Breast epithelium (tissue), 4 donors: ENCODE data around the gene LYSMD2. TPM values are rescaled to one million over a fixed set of nuclear protein-coding genes. Genes with fewer than 3 reads are reported as not detected.

ENCODE experiments used
- DNase-seq, 2 donors: peaks; one replicate each; pipeline ENCODE4 v3.0.0-alpha.2; 2019; ENCODE audit warnings: low spot score in 2 of 2
- H3K27ac ChIP-seq, 2 donors: fragments of 200-600 bp; sonication (generic) in 1 of 2; one replicate each; pipeline ENCODE4 v1.5.1; 2016 to 2019; ENCODE audit warnings: mild to moderate bottlenecking in 1 of 2
- H3K27me3 ChIP-seq, 2 donors: fragments of 200-600 bp; sonication (generic) in 1 of 2; one replicate each; pipeline versions ENCODE4 v1.5.1 to v1.6.0; 2017 to 2019; ENCODE audit warnings: control low read depth in 1 of 2, mild to moderate bottlenecking in 1 of 2
- H3K36me3 ChIP-seq: fragments of 200-600 bp; one replicate; pipeline ENCODE4 v1.5.1; 2019
- H3K4me1 ChIP-seq, 2 donors: fragments of 200-600 bp; sonication (generic); one replicate each; pipeline ENCODE4 v1.5.1; 2016 to 2019; ENCODE audit warnings: control low read depth in 1 of 2
- H3K4me3 ChIP-seq, 3 donors: fragments of 200-600 bp; sonication (generic); 1 replicate in 2 of 3; 2 replicates in 1 of 3; pipeline ENCODE4 v1.5.1; 2016 to 2019; ENCODE audit warnings: mild to moderate bottlenecking in 3 of 3, moderate library complexity in 2 of 3
- H3K9me3 ChIP-seq, 2 donors: fragments of 200-600 bp; sonication (generic) in 1 of 2; one replicate each; pipeline ENCODE4 v1.5.1; 2016 to 2019; ENCODE audit warnings: control low read depth in 1 of 2
- CTCF ChIP-seq, 3 donors: fragments of 450-650 bp; IDR thresholded peaks; one replicate each; pipeline ENCODE4 v1.5.1; 2016 to 2017; ENCODE audit warnings: antibody characterized with exemption in 3 of 3, mild to moderate bottlenecking in 3 of 3, moderate library complexity in 3 of 3
- POLR2A ChIP-seq: fragments of 450-650 bp; IDR thresholded peaks from one replicate; pipeline ENCODE4 v1.6.1; 2016; ENCODE audit warnings: antibody characterized with exemption, mild to moderate bottlenecking, moderate library complexity
- POLR2AphosphoS5 ChIP-seq, 3 donors: sonication (generic); formaldehyde crosslinking; IDR thresholded peaks; one replicate each; pipeline ENCODE4 v1.6.1; 2017; ENCODE audit warnings: antibody characterized with exemption in 3 of 3
- intact Hi-C: fragments of 100-400 bp; cut with DNase I; formaldehyde crosslinking; loops from one replicate; pipeline ENCODE4 v1.15.1; 2023; ENCODE audit warnings: low total_unique reads
- total RNA-seq, 3 donors: library from RNA; depleted of rRNA; stranded (reverse); fragments of >200 nt; gene quantifications; one replicate each; pipeline ENCODE4 v1.1.0, GENCODE V29; 2016

The LYSMD2 gene
- total RNA-seq, 3 donors from 2014 or later: 5.0 to 18.7 (median 15.8) TPM

DNA sequence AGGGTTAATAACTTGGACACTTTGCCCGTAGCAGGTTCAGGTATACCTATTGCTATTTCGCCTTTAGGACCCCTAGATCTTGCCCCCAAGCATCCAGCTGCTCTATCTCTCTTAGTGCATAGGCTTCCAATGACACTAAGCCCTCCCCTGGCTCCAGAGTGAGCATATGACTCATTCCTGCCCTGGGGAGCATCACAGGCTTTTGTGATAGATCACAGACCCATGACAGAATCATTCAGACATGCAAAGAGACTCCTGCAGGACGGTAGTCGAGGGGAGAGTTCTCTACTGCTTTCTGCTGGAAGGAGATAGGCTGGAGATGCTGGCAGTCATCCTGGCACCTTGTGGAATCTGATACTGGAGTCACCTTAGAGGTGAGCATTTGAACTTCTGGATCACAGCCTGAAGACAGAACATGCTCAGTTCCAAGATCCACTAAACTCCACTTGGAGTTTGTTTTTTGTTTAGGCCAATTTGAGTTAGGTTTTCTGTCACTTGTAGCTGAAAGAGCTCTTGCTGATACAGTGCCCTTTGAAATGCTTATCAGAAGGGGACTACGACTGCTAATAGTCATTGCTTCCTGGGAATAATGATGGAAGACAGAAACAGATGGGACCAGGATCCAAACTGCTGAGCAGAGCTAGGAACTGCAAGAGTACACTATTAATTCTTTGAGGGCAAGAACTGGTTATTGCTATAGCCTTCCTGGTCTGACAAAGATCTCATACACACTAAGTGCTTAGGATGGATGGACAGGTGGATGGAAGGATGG lies 11.0 kb downstream of the LYSMD2 start:
- Histone ChIP-seq H3K4me3 (no peak overlapping the region), H3K27ac (peak overlapping the region in 1 of 2 donors; percentile 14), H3K36me3 (no peaks in the 10 kb centered on the region), H3K27me3 (no peaks in the 10 kb centered on the region), H3K9me3 (no peaks in the 10 kb centered on the region), H3K4me1 (no peaks in the 10 kb centered on the region)
- intact Hi-C loops: no loop called here
- TF ChIP-seq POLR2AphosphoS5 (IDR thresholded peaks at IDR 0.05) (peak in 1 of 3 donors; percentile 30), POLR2A (no peak)
- no peak for DNase-seq

DNA sequence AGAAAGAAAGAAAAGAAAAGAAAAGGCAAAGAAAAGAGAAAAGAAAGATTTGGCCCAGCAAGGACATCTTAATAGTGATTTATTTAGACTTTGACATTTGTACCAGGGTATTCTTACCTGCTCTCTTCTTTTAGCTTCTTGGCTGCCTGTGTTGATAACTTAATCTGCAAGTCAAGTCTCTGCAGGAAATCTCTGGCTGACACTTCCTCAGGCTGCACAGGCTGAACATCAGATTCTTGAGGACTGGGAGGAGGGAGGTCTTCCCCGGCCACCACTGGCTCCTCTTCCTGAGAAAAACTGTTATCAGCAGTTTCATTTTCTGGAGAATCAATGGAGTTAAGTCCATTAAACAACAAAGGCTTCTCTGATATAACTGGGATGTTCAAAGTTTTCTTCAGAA lies 12.8 kb downstream of the LYSMD2 start:
- H3K36me3 ChIP-seq: no peaks in the 10 kb centered on the region
- no peak for TF ChIP-seq CTCF (IDR thresholded peaks at IDR 0.05)
- no peak for TF ChIP-seq POLR2A
- TF ChIP-seq POLR2AphosphoS5 (IDR thresholded peaks at IDR 0.05): no peak
- intact Hi-C loops: no loop called here
- no peaks in the 10 kb centered on the region for H3K27me3 ChIP-seq
- H3K4me1 ChIP-seq: no peaks in the 10 kb centered on the region
- no peaks in the 10 kb centered on the region for H3K9me3 ChIP-seq
- H3K27ac ChIP-seq: no peak overlapping the region
- H3K4me3 ChIP-seq: no peak overlapping the region
- DNase-seq: no peak

- no peak for DNase-seq
- TF ChIP-seq POLR2AphosphoS5 (IDR thresholded peaks at IDR 0.05) (no peak), POLR2A (no peak), CTCF (IDR thresholded peaks at IDR 0.05) (no peak)
- no peaks in the 10 kb centered on the region for H3K4me1 ChIP-seq
- H3K36me3 ChIP-seq: no peaks in the 10 kb centered on the region
- intact Hi-C loops: no loop called here
- H3K4me3 ChIP-seq: no peak overlapping the region
- no peaks in the 10 kb centered on the region for H3K9me3 ChIP-seq
- H3K27ac ChIP-seq: no peak overlapping the region
- H3K27me3 ChIP-seq: no peaks in the 10 kb centered on the region
Observed at GRCh38 chr15:51724199-51724598, 13.3 kb downstream of the LYSMD2 start.

- no peaks in the 10 kb centered on the region for H3K36me3 ChIP-seq
- no peaks in the 10 kb centered on the region for H3K27me3 ChIP-seq
- H3K9me3 ChIP-seq: no peaks in the 10 kb centered on the region
- H3K4me1 ChIP-seq: no peaks in the 10 kb centered on the region
- TF ChIP-seq POLR2A: no peak
- TF ChIP-seq CTCF (IDR thresholded peaks at IDR 0.05): no peak
- no peak for TF ChIP-seq POLR2AphosphoS5 (IDR thresholded peaks at IDR 0.05)
- intact Hi-C loops: no loop called here
- no peak overlapping the region for H3K4me3 ChIP-seq
- H3K27ac ChIP-seq: peak overlapping the region in 1 of 2 donors; percentile 38
- DNase-seq: no peak
Observed at GRCh38 chr15:51721199-51721960, 16.1 kb downstream of the LYSMD2 start.

DNA sequence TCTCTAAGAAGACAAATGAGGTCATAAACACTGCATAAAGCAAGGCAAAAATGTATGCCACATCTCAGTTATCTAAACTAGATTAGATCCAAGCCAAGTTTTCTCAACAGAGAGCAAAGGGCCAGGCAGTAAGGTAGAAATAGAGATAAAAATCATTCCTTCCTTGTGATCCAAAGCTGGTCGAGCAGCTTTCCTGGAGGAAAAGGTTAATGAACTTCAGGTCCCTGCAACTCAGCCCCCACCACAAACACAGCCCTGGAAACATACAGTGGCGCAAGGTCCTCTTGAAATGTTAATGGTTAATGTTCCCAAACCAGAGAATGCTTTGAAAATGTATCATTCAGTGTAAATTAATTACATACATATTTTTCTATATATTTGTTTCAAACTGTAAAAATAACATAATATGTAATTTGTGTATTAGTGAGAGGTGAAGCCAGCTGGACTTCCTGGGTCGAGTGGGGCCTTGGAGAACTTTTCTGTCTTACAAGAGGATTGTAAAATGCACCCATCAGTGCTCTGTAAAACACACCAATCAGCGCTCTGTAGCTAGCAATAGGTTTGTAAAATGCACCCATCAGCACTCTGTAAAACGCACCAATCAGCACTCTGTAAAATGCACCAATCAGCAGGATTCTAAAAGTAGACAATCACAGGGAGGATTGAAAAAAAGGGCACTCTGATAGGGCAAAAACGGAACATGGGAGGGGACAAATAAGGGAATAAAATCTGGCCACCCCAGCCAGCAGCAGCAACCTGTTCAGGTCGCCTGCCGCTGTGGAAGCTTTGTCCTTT lies 17.1 kb downstream of the LYSMD2 start:
- H3K9me3 ChIP-seq: no peaks in the 10 kb centered on the region
- H3K36me3 ChIP-seq: no peaks in the 10 kb centered on the region

More for the DNA sequence above, 17.1 kb downstream of the LYSMD2 start:
- Histone ChIP-seq H3K4me3 (no peak overlapping the region), H3K27me3 (no peaks in the 10 kb centered on the region), H3K27ac (peak overlapping the region in 1 of 2 donors; percentile 38), H3K4me1 (no peaks in the 10 kb centered on the region)
- no peak for TF ChIP-seq CTCF (IDR thresholded peaks at IDR 0.05)
- no peak for TF ChIP-seq POLR2AphosphoS5 (IDR thresholded peaks at IDR 0.05)
- no peak for TF ChIP-seq POLR2A
- no peak for DNase-seq
- intact Hi-C loops: no loop called here
